HG03575 (cell line): Measurements from ENCODE around the gene OR10W1.

Experiments used
- ATAC-seq: cut with Tn5 transposase; IDR thresholded peaks from one replicate; pipeline ENCODE4 v1.9.1; 2021; ENCODE audit not compliant: unreplicated experiment, insufficient number of reproducible peaks, low FRiP score; ENCODE audit errors: extremely low read depth

Gene OR10W1

DNA sequence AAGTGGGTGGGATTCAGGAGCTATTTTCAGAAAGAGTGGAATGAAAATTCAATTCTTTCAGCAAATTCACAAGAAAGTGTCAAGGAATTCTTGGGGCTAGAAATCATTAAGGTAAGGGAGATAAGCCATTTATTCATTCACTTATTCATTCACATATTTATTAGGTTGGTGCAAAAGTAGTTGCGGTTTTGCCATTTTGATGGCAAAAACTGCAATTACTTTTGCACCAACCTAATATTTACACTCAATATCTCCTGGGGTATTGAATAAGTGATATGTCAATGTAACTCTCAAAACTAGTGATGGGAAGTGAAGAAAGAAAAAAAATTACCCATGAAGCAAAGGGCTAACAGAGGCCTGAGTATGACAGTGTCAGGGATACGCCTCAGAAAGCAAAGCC is at the start of gene OR10W1:
OR10W1 (minus strand) TSS at position 119 of the 400 bp plus-strand sequence. CDS start 402 bp downstream, outside the sequence.
- ATAC-seq = no peak

- no peak for ATAC-seq
These were observed 48.1 kb upstream of the OR10W1 start for GRCh38 chr11:58316142-58316541.

DNA sequence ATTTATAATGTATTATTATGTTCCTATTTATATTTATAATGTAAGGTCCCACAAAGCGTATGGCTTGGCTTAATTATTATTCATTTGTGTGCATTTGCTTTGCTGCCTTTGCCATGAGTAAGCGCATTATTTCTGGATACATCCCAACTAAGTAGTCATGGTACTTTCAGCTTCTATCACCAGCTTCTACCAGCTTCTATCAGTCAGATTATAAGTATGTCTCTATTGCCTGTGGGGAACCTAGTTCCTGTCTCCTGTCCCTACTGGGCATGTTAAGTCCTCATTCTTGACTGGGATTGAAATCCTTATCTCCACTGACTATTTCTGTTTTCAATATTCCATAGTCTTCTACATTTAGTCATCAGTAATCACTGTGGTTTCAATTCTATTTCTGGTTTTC is 33.5 kb upstream of the OR10W1 start:
- no peak for ATAC-seq

DNA sequence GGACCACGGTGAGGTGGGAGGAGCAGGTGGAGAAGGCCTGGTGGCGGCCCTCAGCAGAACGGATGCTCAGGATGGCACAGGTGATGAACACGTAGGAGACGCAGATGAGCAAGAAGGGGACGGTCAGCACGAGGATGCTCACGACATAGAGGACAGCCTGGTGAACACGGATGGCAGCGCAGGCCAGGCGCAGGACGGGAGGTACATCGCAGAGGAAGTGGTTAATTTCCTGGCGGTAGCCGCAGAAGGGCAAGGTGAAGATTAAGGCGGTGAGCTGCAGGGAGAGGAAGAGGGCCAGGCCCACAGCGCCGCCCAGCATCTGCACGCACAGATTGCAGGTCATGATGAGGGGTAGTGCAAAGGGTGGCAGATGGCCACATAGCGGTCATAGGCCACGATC is 24.0 kb upstream of the OR10W1 start:
- ATAC-seq = no peak

DNA sequence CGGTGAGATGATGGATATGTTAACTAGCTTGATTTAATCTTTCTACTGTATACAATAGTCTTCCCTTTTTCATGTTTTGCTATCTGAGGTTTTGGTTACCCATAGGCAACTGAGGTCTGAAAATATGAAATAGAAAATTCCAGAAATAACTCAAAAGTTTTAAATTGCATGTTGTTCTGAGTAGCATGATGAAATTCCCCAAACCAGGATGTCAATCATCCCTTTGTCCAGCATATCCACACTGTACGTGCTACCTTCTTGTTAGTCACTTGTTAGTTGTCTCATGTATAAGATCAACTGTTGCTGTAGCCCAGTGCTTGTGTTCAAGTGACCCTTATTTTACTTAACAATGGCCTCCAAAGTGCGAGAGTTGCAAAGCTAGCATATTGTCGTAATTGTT is 21.2 kb upstream of the OR10W1 start:
- no peak for ATAC-seq

- ATAC-seq = no peak
These were observed 18.2 kb upstream of the OR10W1 start for GRCh38 chr11:58286249-58286648.

- no peak for ATAC-seq
These were observed 17.5 kb upstream of the OR10W1 start for GRCh38 chr11:58285483-58286040.

DNA sequence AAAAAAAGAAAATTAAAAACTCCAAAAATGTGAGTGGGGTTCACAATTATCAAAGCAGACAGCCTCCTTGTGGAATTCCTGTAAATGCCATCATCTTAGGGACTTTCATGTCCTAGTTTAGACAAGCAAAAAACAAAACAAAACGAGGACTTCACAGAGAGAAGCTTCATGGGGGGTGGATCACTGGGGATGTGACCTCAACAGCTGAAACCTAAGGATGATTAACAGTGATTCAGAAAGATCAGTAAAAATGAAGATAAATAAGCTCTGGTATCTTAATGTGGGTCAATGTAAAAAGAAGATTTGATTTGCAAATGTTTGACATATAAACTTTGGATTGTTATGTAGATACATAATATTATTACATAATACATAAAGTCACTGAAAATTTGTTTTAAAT is 8.1 kb upstream of the OR10W1 start:
- ATAC-seq = no peak

GRCh38 chr11:58275002-58275401 is 6.9 kb upstream of the OR10W1 start:
- no peak for ATAC-seq

DNA sequence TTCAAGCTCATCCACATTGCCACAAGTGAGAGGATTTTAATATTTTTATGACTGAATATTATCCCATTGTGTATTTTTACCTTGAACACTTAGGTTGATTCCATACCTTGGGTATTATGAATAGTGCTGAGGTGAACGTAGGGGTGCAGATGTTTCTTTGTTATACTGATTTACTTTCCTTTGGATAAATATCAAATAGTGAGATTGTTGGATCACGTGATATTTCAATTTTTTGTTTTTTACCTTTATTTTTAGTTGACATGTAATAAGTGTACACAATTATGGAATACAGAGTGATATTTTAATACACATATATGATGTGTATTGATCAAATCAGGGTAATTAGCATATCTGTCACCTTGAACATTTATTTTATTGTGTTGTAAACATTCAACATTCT is 8.1 kb downstream of the OR10W1 start:
- ATAC-seq = no peak

DNA sequence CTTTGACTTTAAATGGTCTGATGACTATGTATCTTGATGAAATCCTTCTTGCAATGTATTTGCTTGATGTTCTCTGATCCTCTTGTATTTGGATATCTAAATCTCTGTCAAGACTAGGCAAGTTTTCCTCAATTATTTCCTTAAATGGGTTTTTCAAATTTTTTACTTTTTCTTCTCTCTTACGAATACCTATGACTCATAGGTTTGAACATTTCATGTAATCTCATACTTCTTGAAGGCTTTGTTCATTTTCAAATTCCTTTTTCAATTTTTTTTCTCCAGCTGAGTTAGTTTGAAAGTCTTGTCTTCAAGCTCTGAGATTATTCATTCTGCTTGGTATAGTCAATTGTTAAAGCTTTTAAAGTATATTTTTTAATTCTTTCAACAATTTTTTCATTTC is 13.1 kb downstream of the OR10W1 start:
- no peak for ATAC-seq

DNA sequence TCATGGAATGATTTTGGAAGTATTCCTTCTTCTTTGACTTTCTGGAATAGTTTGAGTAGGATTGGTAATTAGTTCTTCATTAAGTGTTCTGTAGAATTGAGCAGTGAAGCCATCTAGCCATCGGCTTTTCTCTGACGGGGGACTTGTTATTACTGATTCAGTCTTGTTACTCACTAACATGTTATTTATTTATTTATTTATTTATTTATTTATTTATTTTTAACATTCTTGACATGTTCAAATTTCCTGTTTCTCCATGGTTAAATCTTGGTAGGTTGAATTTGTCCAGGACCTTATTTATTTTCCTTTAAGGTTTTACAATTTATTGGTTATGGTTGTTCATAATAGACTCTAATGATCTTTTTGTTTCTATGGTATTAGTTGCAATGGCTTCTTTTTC is 24.1 kb downstream of the OR10W1 start:
- no peak for ATAC-seq

DNA sequence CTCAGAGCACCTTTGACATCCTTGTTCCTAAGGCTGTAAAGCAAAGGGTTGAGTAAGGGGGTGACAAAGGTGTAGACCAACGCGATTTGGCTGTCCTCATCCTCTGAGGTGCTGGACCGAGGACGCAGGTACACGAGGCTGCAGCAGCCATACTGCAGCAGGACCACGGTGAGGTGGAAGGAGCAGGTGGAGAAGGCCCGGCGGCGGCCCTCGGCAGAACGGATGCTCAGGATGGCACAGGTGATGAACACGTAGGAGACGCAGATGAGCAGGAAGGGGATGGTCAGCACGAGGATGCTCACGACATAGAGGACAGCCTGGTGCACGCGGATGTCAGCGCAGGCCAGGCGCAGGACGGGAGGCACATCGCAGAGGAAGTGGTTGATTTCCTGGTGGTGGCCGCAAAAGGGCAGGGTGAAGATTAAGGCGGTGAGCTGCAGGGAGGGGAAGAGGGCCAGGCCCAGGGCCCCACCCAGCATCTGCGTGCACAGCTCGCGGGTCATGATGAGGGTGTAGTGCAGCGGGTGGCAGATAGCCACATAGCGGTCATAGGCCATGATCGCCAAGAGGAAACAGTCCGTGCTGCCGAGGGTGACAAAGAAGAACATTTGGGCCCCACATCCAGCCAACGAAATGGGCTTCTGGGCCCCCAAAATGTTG is 40.0 kb downstream of the OR10W1 start:
- no peak for ATAC-seq

- ATAC-seq = no peak
These were observed 45.3 kb downstream of the OR10W1 start for GRCh38 chr11:58222721-58223120.
